AG09309 (cell line): ENCODE data around the gene MTERF2.
"Not testable (repeated sequence)": the region's sequence is repeated elsewhere in the genome, so short reads cannot be mapped to it uniquely, and the experiment has no call there.

Experiments used
- DNase-seq: peaks from one replicate; pipeline ENCODE4 v3.0.0-alpha.2; 2010; ENCODE audit warnings: low read depth
- H3K4me3 ChIP-seq: 2 replicates; pipeline ENCODE4 v1.5.1; 2011; ENCODE audit warnings: mild to moderate bottlenecking, low read depth, low read length, moderate library complexity; ENCODE audit not compliant: control insufficient read depth
- TF ChIP-seq, protein P1 (sequence below): IDR thresholded peaks from 2 replicates; pipeline ENCODE4 v1.5.1; 2011; ENCODE audit warnings: mild to moderate bottlenecking, low read depth, low read length, inconsistent platforms; ENCODE audit not compliant: insufficient read depth, control insufficient read depth; ENCODE audit errors: missing control alignments

The MTERF2 gene

DNA sequence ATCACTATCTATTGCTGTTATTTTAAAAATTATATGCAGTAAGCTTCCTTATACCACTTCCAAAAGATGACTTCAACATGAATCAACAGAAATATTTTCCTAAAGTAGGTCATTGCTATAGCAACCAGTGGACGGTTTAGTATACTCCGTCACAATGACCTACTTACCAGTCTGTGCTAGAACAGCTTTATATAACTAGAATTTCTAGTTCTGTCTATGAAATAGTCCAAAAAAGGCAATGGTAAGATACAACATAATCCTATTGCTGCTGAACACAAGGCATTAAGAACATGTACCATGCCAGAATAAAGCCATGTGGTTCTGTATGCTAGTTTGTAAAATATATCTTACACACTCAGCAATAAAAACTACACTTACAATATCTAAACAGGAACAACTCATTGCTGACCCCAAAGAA is 40.7 kb upstream of the MTERF2 start:
- no peak overlapping the region for H3K4me3 ChIP-seq
- TF ChIP-seq, protein P1, sequence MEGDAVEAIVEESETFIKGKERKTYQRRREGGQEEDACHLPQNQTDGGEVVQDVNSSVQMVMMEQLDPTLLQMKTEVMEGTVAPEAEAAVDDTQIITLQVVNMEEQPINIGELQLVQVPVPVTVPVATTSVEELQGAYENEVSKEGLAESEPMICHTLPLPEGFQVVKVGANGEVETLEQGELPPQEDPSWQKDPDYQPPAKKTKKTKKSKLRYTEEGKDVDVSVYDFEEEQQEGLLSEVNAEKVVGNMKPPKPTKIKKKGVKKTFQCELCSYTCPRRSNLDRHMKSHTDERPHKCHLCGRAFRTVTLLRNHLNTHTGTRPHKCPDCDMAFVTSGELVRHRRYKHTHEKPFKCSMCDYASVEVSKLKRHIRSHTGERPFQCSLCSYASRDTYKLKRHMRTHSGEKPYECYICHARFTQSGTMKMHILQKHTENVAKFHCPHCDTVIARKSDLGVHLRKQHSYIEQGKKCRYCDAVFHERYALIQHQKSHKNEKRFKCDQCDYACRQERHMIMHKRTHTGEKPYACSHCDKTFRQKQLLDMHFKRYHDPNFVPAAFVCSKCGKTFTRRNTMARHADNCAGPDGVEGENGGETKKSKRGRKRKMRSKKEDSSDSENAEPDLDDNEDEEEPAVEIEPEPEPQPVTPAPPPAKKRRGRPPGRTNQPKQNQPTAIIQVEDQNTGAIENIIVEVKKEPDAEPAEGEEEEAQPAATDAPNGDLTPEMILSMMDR: no peak
- DNase-seq: peak; percentile 84

DNA sequence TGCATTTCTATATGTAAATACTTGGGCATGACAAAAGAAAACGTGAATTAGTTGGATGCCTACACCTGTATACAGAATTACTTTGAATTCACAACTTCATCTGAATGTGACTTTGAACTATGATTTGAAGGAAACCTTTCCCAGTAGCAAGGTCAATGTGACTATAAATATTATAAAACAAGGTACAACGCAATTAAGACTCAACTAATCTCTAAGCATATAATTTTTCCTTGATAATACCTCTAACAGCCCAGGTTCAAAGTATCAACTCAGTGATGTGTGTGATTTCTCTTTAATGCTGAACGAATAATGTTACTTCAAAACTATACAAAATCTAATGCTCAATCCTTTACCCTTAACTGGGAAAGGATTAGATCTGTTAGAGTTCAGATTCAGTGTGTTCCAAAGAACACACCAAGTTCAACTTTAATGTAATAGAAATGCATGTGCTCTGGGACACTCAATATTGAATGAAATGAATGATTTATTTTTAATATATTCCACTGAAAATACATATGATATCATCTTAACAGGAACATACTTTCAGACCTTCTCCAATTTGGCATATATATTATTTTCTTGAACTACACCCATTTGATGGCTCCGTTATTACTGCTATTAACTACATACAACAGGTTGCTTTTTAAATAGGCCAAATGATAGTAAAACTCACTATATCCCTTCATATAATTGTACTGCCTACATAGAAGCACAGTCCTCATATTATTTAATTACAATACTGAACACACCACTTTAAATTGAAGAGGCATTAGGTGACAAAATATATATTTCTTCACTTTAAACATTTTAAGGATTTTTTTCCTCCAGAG is 40.1 kb upstream of the MTERF2 start:
- no peak overlapping the region for H3K4me3 ChIP-seq
- no peak for DNase-seq
- TF ChIP-seq, protein P1: no peak

DNA sequence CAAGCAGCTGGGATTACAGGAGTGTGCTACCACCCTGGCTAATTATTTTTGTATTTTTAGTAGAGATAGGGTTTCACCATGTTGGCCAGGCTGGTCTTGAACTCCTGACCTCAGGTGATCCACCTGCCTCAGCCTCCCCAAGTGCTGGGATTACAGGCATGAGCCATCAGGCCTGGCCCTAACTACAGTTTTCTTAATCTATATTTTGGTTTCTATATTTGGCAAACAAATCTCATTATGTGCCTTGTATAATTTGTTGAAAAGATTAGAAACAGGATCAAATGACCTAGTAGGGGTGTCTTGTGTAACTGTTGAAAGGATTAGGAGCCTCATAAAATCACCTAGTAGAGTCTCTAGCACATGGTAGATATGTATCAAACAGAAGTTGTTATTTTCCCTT is 39.4 kb upstream of the MTERF2 start:
- not testable (repeated sequence) for H3K4me3 ChIP-seq, DNase-seq

DNA sequence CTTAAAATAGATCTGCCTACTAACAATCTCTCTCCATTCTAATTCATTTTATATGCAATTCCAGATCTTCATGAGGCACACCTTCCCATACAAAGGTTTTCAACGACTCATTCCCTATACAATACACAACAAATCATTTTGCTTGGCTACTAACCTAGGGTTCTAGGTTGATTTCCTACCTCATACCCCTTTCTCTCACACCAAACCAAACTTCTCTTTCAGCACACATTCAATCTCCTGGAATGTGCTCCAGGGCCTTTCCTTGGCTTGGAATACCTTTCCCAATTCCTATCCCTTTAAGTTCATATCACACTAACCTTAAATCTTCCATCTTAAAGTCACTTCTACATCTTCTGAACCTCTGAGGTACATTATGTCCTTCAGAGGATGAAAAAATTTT is 38.7 kb upstream of the MTERF2 start:
- no peak for DNase-seq
- TF ChIP-seq, protein P1: no peak
- no peak overlapping the region for H3K4me3 ChIP-seq

DNA sequence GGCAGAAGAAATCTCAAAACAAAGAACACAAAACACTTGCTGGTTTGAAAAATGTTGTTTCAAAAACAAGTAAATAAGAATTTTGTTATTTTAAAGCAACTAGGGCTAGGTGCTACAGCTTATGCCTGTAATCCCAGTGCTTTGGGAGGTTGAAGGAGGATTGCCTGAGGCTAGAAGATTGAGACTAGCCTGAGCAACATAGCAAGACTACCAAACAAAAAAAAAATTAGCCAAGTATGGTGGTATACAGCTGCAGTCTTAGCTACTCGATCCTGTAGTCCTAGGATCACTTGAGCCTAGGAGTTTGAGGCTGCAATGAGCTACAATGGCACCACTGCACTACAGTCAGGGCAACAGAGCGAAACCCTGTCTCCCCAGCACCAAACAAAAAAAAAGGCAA is 32.6 kb upstream of the MTERF2 start:
- no peak overlapping the region for H3K4me3 ChIP-seq
- DNase-seq: no peak

DNA sequence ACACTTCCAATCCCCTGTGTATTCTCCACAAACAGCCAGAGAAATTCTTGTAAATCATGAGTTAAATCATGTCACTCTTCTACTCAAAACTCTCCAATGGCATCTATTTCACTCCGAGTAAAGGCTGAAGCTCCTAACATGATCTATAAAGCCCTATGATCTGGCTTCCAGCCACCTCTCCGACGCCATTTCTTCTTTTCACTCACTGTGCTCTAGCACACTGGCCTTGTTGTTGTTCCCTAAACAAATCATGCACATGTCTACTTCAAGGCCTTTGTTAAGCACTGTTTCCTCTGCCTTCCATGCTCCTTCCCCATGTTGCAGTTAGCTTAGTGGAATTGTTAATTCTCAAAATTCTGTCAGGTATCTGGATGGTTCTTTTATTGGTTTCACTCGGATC is 30.1 kb upstream of the MTERF2 start:
- H3K4me3 ChIP-seq: no peak overlapping the region
- TF ChIP-seq, protein P1: no peak
- DNase-seq: no peak

More for the DNA sequence above, 32.6 kb upstream of the MTERF2 start:
- TF ChIP-seq, protein P1: no peak

DNA sequence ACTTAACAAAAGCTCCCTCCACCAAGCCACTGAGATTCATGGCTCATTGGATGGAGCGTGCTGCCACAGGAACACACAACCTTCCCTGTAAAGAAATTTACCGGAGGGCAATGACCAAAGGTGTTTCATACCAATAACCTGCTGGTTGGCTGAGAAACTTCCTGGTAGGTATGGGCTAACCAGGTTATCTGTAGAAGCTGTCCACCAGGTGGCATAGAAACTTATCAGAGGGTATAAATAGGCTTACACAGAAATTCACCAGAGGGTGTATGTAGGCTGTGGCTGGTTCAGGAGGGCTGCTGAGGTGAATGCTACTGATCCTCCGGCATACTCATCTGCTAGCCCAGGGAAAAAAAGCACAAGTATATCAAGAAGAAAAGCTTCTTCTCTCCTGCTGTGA is 27.1 kb upstream of the MTERF2 start:
- DNase-seq: no peak
- H3K4me3 ChIP-seq: no peak overlapping the region
- TF ChIP-seq, protein P1: no peak
